IPS-20b (cell line): ENCODE results near the gene SIRPB2.

Experiments
- H3K27ac ChIP-seq: one replicate; pipeline ENCODE4 v1.5.1; 2013; ENCODE audit warnings: low read length
- H3K27me3 ChIP-seq: 2 replicates; pipeline ENCODE4 v1.6.1; 2013; ENCODE audit warnings: mild to moderate bottlenecking, low read length, inconsistent platforms; ENCODE audit not compliant: insufficient read depth
- H3K36me3 ChIP-seq: 2 replicates; pipeline ENCODE4 v1.6.1; 2013; ENCODE audit warnings: low read depth, mild to moderate bottlenecking, inconsistent platforms, low read length, moderate library complexity; ENCODE audit not compliant: insufficient read depth
- H3K4me1 ChIP-seq: 2 replicates; pipeline ENCODE4 v1.6.1; 2013; ENCODE audit warnings: mild to moderate bottlenecking, control low read depth, inconsistent platforms, low read length, moderate library complexity; ENCODE audit not compliant: insufficient read depth
- H3K4me3 ChIP-seq: 2 replicates; pipeline ENCODE4 v1.5.1; 2013; ENCODE audit warnings: mild to moderate bottlenecking, low read length, inconsistent platforms
- H3K9ac ChIP-seq: 2 replicates; pipeline ENCODE4 v1.6.1; 2013; ENCODE audit warnings: low read depth, mild to moderate bottlenecking, inconsistent platforms, low read length, moderate library complexity
- H3K9me3 ChIP-seq: 2 replicates; pipeline ENCODE4 v1.6.1; 2013; ENCODE audit warnings: mild to moderate bottlenecking, low read depth, low read length, inconsistent platforms; ENCODE audit not compliant: insufficient read depth

SIRPB2 gene

DNA sequence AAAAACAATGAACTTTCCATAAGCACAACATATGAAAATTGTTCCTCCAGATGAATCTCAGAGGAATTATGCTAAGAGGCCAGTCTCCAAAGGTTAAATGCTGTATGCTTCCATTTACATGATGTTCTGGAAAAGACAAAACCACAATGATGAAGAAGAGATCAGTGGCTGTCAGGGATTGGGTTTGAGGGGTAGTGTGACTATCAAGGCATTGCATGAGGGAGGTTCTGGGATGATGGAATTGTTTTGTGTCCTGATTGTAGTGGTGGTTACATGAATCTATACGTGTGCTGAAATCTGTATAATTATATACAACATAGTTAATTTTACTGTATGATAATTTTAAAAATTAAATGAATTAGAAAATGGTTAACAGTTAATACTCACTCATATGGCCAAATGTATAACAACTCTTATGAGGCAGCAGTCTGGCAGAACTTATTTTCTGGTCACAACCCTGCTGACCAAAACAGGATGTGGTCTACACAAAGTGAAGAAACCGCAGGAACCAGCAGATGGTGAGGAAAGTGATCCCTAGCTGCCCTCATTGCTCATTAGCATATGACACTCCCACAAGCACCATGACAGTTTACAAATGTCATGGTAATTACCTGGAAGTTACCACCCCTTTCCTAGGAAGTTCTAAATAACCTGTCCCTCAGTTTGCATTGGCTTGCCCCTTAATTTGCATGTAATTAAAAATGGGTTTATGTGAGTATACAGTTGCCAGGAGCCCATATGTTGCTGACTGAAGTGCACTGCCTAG, 56.5 kb downstream of the SIRPB2 start:
- Histone ChIP-seq H3K27ac (no peak overlapping the region), H3K9ac (no peak overlapping the region)

DNA sequence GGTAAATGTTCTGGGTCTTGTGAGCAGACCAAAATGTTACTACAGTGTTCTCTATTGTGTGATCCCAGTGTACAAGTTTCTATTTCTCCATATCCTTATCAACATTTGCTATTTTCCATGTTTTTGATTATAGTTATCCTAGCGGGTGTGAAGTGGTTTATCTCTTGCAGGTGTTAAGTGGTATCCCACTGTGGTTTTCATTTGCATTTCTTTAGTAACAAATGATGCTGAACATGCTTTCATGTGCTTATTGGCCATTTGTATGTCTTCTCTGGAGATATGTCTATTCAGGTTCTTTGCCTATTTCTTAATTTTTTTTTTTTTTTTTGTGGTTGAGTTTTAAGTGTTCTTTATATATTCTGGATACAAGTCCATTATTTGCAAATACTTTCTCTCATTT, 60.1 kb downstream of the SIRPB2 start:
- Histone ChIP-seq H3K4me1 (peaks cover 26% of the 10 kb centered on the region; the same call in 1 of the 2 replicates), H3K27me3 (no peaks in the 10 kb centered on the region), H3K36me3 (no peaks in the 10 kb centered on the region; the same call in 1 of the 2 replicates), H3K9me3 (peaks cover 22% of the 10 kb centered on the region), H3K27ac (no peak overlapping the region), H3K4me3 (no peak overlapping the region), H3K9ac (no peak overlapping the region)

More for the DNA sequence above, 56.5 kb downstream of the SIRPB2 start:
- no peaks in the 10 kb centered on the region; the same call in 1 of the 2 replicates for H3K36me3 ChIP-seq
- H3K27me3 ChIP-seq = no peaks in the 10 kb centered on the region
- H3K4me1 ChIP-seq = peaks cover 10% of the 10 kb centered on the region; the same call in 1 of the 2 replicates
- H3K4me3 ChIP-seq = no peak overlapping the region
- H3K9me3 ChIP-seq = peaks cover 22% of the 10 kb centered on the region

GRCh38 chr20:1430004-1430451, 61.2 kb downstream of the SIRPB2 start:
- no peak overlapping the region for H3K4me3 ChIP-seq
- no peaks in the 10 kb centered on the region for H3K27me3 ChIP-seq
- H3K9me3 ChIP-seq = peaks cover 22% of the 10 kb centered on the region
- no peaks in the 10 kb centered on the region; the same call in 1 of the 2 replicates for H3K36me3 ChIP-seq
- H3K27ac ChIP-seq = no peak overlapping the region
- no peak overlapping the region for H3K9ac ChIP-seq
- peaks cover 28% of the 10 kb centered on the region; the same call in 1 of the 2 replicates for H3K4me1 ChIP-seq

DNA sequence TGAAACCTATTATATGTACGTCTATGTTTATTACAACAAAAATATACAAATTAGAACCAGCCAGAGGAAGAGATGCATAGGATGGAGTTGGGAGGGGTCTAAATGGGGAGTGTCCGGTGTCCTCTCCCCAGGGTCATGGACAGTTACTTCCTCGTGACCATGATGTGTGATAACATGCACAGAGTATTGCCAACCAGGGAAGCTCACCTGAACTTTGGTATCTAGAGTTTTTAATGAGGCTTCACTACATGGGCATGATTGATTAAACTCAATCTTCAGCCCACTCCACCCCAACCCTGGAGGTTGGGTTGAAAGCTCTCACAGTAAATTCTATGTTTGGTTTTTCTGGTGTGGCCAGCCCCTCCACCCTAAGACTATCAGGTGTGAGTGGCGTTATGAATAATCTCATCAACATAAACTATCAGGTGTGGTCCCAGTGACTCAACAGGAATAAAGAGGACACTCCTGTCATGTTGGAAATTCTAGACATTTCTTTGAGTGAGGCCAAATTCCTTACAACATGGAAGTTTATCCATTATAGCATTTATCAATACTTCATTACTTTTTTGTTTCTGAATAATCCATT, 62.0 kb downstream of the SIRPB2 start:
- Histone ChIP-seq H3K9ac (no peak overlapping the region), H3K27ac (no peak overlapping the region), H3K9me3 (peaks cover 19% of the 10 kb centered on the region), H3K4me1 (peaks cover 28% of the 10 kb centered on the region; the same call in 1 of the 2 replicates), H3K36me3 (no peaks in the 10 kb centered on the region; the same call in 1 of the 2 replicates), H3K4me3 (no peak overlapping the region), H3K27me3 (no peaks in the 10 kb centered on the region)

GRCh38 chr20:1427457-1428054, 63.7 kb downstream of the SIRPB2 start:
- Histone ChIP-seq H3K4me1 (peaks cover 28% of the 10 kb centered on the region; the same call in 1 of the 2 replicates), H3K9ac (0 out of 2 replicates have a peak overlapping the region, but pooled peaks have one; percentile 7), H3K9me3 (peaks cover 6% of the 10 kb centered on the region; the same call in 1 of the 2 replicates), H3K27ac (peak overlapping the region; percentile 9), H3K27me3 (no peaks in the 10 kb centered on the region), H3K4me3 (peak overlapping the region; percentile 16; the same call in 1 of the 2 replicates), H3K36me3 (no peaks in the 10 kb centered on the region)

- Histone ChIP-seq H3K27me3 (no peaks in the 10 kb centered on the region), H3K9ac (peak overlapping the region; percentile 7; the same call in 1 of the 2 replicates), H3K4me1 (peaks cover 28% of the 10 kb centered on the region; the same call in 1 of the 2 replicates), H3K4me3 (no peak overlapping the region), H3K9me3 (no peaks in the 10 kb centered on the region), H3K27ac (no peak overlapping the region), H3K36me3 (no peaks in the 10 kb centered on the region)
Observed at GRCh38 chr20:1426231-1426849, 64.9 kb downstream of the SIRPB2 start.
